Endothelial cell of umbilical vein (primary cell): ENCODE measurements around the gene HOXA11. TPM values are rescaled to one million over a fixed set of nuclear protein-coding genes. Genes with fewer than 3 reads are reported as not detected.

Experiments
- BruUV-seq: library from RNA; stranded (reverse); fragments of 400-500 nt; replicated peaks from 2 replicates; lab custom pipeline; 2021; lab: Mats Ljungman, UMichigan
- CTCF ChIA-PET: fragments of 300-600, 350-600 bp; sonication (Branson Sonifier 250); formaldehyde crosslinking; loops from one replicate; lab custom pipeline; 2021; ENCODE audit warnings: antibody characterized with exemption, inconsistent platforms; lab: Charles Lee
- POLR2A ChIA-PET: fragments of 300-600, 350-600 bp; sonication (Branson Sonifier 250); formaldehyde crosslinking; loops from one replicate; lab custom pipeline; 2021; ENCODE audit warnings: antibody characterized with exemption, inconsistent platforms; lab: Charles Lee
- DNase-seq: peaks from one replicate; pipeline ENCODE4 v3.0.0-alpha.2; 2011; ENCODE audit warnings: low read depth, low spot score
- FAIRE-seq: peaks from 2 replicates; lab custom pipeline; 2011; peaks lifted over from hg19 to GRCh38; lab: Jason Lieb, UNC
- H2AFZ ChIP-seq: 2 replicates; pipeline ENCODE4 v1.6.0; 2012; ENCODE audit warnings: low read depth, low read length, control low read depth, inconsistent platforms
- H3K27ac ChIP-seq: 2 replicates; pipeline ENCODE4 v1.5.1; 2011; ENCODE audit warnings: low read depth, mild to moderate bottlenecking, control low read depth, low read length, moderate library complexity; ENCODE audit not compliant: insufficient read depth
- H3K27me3 ChIP-seq, 2 experiments: 2 replicates each; pipeline versions ENCODE4 v1.6.0 to v1.6.1; 2011; ENCODE audit warnings: low read length in 2 of 2, mixed read lengths in 1 of 2; ENCODE audit not compliant: control insufficient read depth in 2 of 2, insufficient read depth in 2 of 2
- H3K36me3 ChIP-seq, 2 experiments: 2 replicates in 1 of 2; 3 replicates in 1 of 2; pipeline ENCODE4 v1.5.1; 2011; ENCODE audit warnings: low read length in 2 of 2, mild to moderate bottlenecking in 1 of 2, moderate library complexity in 1 of 2; ENCODE audit not compliant: control insufficient read depth in 2 of 2, insufficient read depth in 2 of 2; ENCODE audit errors: extremely low read depth in 1 of 2
- H3K4me1 ChIP-seq: 3 replicates; pipeline ENCODE4 v1.5.1; 2011; ENCODE audit warnings: mild to moderate bottlenecking, low read length; ENCODE audit not compliant: control insufficient read depth, insufficient read depth; ENCODE audit errors: extremely low read depth
- H3K4me2 ChIP-seq: 2 replicates; pipeline ENCODE4 v1.6.1; 2011; ENCODE audit warnings: low read length, control low read depth, mixed read lengths; ENCODE audit not compliant: insufficient read depth
- H3K4me3 ChIP-seq, 3 experiments: fragments of 200-600 bp in 1 of 3; sonication (generic), shearing (Covaris generic) in 1 of 3; replicated peaks in 1 of 3; 2 replicates each; pipeline ENCODE4 v1.5.1; 2011 to 2016; ENCODE audit warnings: control low read depth in 3 of 3, low read length in 3 of 3, mild to moderate bottlenecking in 2 of 3, inconsistent platforms in 1 of 3, low read depth in 1 of 3, moderate library complexity in 1 of 3; ENCODE audit not compliant: insufficient read depth in 1 of 3
- H3K79me2 ChIP-seq: 2 replicates; pipeline ENCODE4 v1.6.0; 2012; ENCODE audit warnings: low read length, inconsistent platforms; ENCODE audit not compliant: control insufficient read depth, insufficient read depth
- H3K9ac ChIP-seq: replicated peaks from 2 replicates; pipeline ENCODE3; 2011; ENCODE audit warnings: low read length, control low read depth; ENCODE audit not compliant: insufficient read depth; ENCODE audit errors: extremely low read depth
- H3K9me1 ChIP-seq: replicated peaks from 3 replicates; pipeline ENCODE4 v1.6.0; 2011; ENCODE audit warnings: mild to moderate bottlenecking, low read length; ENCODE audit not compliant: control insufficient read depth, insufficient read depth; ENCODE audit errors: extremely low read depth
- H3K9me3 ChIP-seq: replicated peaks from 2 replicates; pipeline ENCODE4 v1.5.1; 2012; ENCODE audit warnings: low read length, inconsistent platforms; ENCODE audit not compliant: control insufficient read depth, insufficient read depth
- H4K20me1 ChIP-seq: replicated peaks from 2 replicates; pipeline ENCODE3; 2011; ENCODE audit warnings: mild to moderate bottlenecking, low read length; ENCODE audit not compliant: control insufficient read depth, insufficient read depth; ENCODE audit errors: extremely low read depth
- EZH2 ChIP-seq: IDR thresholded peaks from 2 replicates; pipeline ENCODE4 v1.6.1; 2012; ENCODE audit warnings: borderline replicate concordance, low read depth, mild to moderate bottlenecking, moderate library complexity, low read length, inconsistent platforms; ENCODE audit not compliant: severe bottlenecking
- JUN ChIP-seq: IDR thresholded peaks from 2 replicates; pipeline ENCODE4 v1.6.1; 2011; ENCODE audit warnings: borderline replicate concordance, low read depth; ENCODE audit not compliant: insufficient read length, insufficient read depth
- POLR2A ChIP-seq: IDR thresholded peaks from 2 replicates; pipeline ENCODE4 v1.6.1; 2012; ENCODE audit warnings: low read depth, mild to moderate bottlenecking, control low read depth, low read length
- POLR2AphosphoS5 ChIP-seq: IDR thresholded peaks from 2 replicates; pipeline ENCODE4 v1.6.1; 2012; ENCODE audit warnings: low read depth, mild to moderate bottlenecking, control low read depth, low read length, moderate library complexity; ENCODE audit not compliant: insufficient read depth
- dilution Hi-C: fragments of 300-500 bp; cut with MboI; formaldehyde crosslinking; loops from one replicate; pipeline ENCODE4 v1.15.0; 2019; ENCODE audit warnings: low sequenced_read_pairs; ENCODE audit not compliant: extremely low pct_ligation_motif_present
- intact Hi-C: fragments of 100-400 bp; cut with micrococcal nuclease; formaldehyde crosslinking; loops from one replicate; pipeline ENCODE4 v1.10.0; 2022
- polyA plus RNA-seq, 4 experiments: library from polyadenylated mRNA; depleted of rRNA in 3 of 4; stranded (reverse) in 3 of 4; unstranded in 1 of 4; fragments of >200 nt; gene quantifications; 2 replicates each; pipeline versions ENCODE4 v1.2.1 to v1.2.3, GENCODE V29; 2011 to 2012; ENCODE audit warnings: missing spikeins in 1 of 4
- total RNA-seq: library from RNA; stranded (reverse); gene quantifications from 2 replicates; pipeline ENCODE4 v1.2.3, GENCODE V29; 2021
- TF ChIP-seq, protein P1 (sequence below), 2 donors: IDR thresholded peaks; 1 replicate in 1 of 2; 2 replicates in 1 of 2; pipeline ENCODE4 v1.5.1; 2011; ENCODE audit warnings: low read length in 2 of 2, mild to moderate bottlenecking in 2 of 2, moderate library complexity in 2 of 2, control low read depth in 1 of 2, inconsistent platforms in 1 of 2, low read depth in 1 of 2; ENCODE audit not compliant: insufficient read depth in 1 of 2; ENCODE audit errors: extremely low read depth in 1 of 2

The HOXA11 gene
- total and polyA plus RNA-seq, 2 donors (not counting 3 experiments of a cell fraction or from before 2014, with no cell fraction given): 10.4 to 16.7 TPM

DNA sequence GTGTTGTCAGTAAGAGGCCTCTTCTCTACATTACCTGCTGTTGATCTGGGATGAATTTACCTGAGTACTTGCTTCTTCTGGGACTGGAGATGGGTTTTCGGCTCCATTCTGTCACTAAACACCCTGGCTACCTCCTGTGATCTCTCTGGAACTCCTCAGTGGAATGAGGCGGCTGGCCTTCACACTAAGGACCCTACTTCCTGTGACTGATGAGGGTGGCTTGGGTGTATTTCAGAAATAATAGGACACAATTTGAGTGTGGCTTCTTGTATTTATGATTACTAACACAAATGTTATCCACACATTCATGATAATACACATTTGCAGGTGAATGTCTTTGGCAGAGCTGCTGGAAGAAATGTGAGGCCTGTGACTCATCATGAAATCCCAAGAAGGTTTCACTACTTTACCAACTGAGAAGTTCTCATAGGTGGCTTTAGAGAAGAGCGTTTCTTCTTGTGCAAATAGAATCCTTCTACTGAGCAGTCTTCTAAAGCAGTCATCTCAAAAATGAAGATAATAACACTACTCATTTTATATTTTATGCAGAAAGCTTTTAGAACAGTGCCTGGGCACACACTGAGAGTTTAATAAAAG lies 36.3 kb upstream of the HOXA11 start:
- no TSS peak for BruUV-seq
- H2AFZ ChIP-seq: no peak overlapping the region

More for the DNA sequence above, 36.3 kb upstream of the HOXA11 start:
- Histone ChIP-seq H3K4me1 (no peaks in the 10 kb centered on the region), H3K27me3 (peaks cover 64 to 78% of the 10 kb centered on the region in 2 experiments), H3K4me3 (no peak overlapping the region), H3K9me1 (no peaks in the 10 kb centered on the region), H3K27ac (no peak overlapping the region), H3K9me3 (no peaks in the 10 kb centered on the region), H3K79me2 (no peaks in the 10 kb centered on the region), H4K20me1 (no peaks in the 10 kb centered on the region), H3K36me3 (no peaks in the 10 kb centered on the region), H3K9ac (no peak overlapping the region), H3K4me2 (no peak overlapping the region)
- intact Hi-C loops: no loop called here
- no peak for FAIRE-seq
- no peak for DNase-seq
- dilution Hi-C loops: no loop called here
- TF ChIP-seq JUN: no peak
- TF ChIP-seq, protein P1, sequence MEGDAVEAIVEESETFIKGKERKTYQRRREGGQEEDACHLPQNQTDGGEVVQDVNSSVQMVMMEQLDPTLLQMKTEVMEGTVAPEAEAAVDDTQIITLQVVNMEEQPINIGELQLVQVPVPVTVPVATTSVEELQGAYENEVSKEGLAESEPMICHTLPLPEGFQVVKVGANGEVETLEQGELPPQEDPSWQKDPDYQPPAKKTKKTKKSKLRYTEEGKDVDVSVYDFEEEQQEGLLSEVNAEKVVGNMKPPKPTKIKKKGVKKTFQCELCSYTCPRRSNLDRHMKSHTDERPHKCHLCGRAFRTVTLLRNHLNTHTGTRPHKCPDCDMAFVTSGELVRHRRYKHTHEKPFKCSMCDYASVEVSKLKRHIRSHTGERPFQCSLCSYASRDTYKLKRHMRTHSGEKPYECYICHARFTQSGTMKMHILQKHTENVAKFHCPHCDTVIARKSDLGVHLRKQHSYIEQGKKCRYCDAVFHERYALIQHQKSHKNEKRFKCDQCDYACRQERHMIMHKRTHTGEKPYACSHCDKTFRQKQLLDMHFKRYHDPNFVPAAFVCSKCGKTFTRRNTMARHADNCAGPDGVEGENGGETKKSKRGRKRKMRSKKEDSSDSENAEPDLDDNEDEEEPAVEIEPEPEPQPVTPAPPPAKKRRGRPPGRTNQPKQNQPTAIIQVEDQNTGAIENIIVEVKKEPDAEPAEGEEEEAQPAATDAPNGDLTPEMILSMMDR (IDR thresholded peaks at IDR 0.05; ENCODE audit: extremely low read depth in 1 of 2, insufficient read depth in 1 of 2, low read depth in 1 of 2, low read length in 2 of 2): no peak
- TF ChIP-seq EZH2: no peak
- no peak for TF ChIP-seq POLR2A
- no peak for TF ChIP-seq POLR2AphosphoS5
- CTCF ChIA-PET: interaction anchor here (2.0 kb wide), 1 partner anchor 11 kb away, joined by 5 read pairs; no protein-coding TSS in a partner anchor
- POLR2A ChIA-PET: no interaction called here
